ENCODE data around the gene GALNTL6. TPM values are rescaled to one million over a fixed set of nuclear protein-coding genes. Genes with fewer than 3 reads are reported as not detected.

The GALNTL6 gene
- polyA plus RNA-seq, 1 donor (not counting 4 experiments of a cell fraction or from before 2014, with no cell fraction given) = not detected

DNA sequence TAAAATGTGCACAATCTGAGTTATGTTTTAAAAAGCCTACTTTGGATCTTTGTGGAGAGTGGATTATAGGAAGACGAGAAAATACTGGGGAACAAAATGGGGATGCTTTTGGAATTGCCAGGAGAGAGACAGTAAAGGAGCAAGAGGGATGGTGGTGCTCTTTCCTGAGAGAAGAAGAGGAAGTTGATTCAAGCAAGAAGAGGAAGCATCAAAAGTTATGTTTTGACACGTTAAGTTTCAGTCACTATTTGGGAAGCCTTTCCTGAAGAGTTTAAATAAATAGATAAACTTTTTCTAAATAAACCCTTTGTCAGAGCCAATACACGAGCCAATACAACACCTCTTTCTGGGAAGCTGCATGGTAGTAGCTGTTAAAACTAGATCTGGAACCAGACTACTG is 394.1 kb downstream of the GALNTL6 start:
- Histone ChIP-seq H3K9me1 (ENCODE audit: control insufficient read depth, extremely low read depth, insufficient read depth, low read length) (no peaks in the 10 kb centered on the region), H3K4me2 (ENCODE audit: control insufficient read depth, extremely low read depth, insufficient read depth, low read depth, low read length) (no peak overlapping the region), H3K9ac (ENCODE audit: control insufficient read depth, extremely low read depth, insufficient read depth, low read length) (no peak overlapping the region), H3K79me2 (ENCODE audit: control insufficient read depth, insufficient read depth, low read length) (no peaks in the 10 kb centered on the region), H3K4me1 (ENCODE audit: control insufficient read depth, extremely low read depth, insufficient read depth, low read length) (no peaks in the 10 kb centered on the region), H2AFZ (ENCODE audit: control insufficient read depth, low read length) (no peak overlapping the region), H3K9me3 (ENCODE audit: control insufficient read depth, low read depth, low read length) (no peaks in the 10 kb centered on the region), H3K27me3 (ENCODE audit: control insufficient read depth, extremely low read depth, insufficient read depth, low read length) (no peaks in the 10 kb centered on the region), H3K36me3 (ENCODE audit: control insufficient read depth in 2 of 2, extremely low read depth in 1 of 2, insufficient read depth in 2 of 2, low read length in 2 of 2) (no peaks in the 10 kb centered on the region), H3K27ac (ENCODE audit: control insufficient read depth, insufficient read depth, low read length) (no peak overlapping the region), H3K4me3 (ENCODE audit: control insufficient read depth in 2 of 3, extremely low read depth in 1 of 3, insufficient read depth in 2 of 3, low read depth in 1 of 3, low read length in 3 of 3) (no peak overlapping the region), H4K20me1 (ENCODE audit: control insufficient read depth, extremely low read depth, insufficient read depth, low read length) (no peaks in the 10 kb centered on the region)
- no peak for TF ChIP-seq EZH2 (IDR thresholded peaks at IDR 0.05; ENCODE audit: low read length)
- TF ChIP-seq, protein P1, sequence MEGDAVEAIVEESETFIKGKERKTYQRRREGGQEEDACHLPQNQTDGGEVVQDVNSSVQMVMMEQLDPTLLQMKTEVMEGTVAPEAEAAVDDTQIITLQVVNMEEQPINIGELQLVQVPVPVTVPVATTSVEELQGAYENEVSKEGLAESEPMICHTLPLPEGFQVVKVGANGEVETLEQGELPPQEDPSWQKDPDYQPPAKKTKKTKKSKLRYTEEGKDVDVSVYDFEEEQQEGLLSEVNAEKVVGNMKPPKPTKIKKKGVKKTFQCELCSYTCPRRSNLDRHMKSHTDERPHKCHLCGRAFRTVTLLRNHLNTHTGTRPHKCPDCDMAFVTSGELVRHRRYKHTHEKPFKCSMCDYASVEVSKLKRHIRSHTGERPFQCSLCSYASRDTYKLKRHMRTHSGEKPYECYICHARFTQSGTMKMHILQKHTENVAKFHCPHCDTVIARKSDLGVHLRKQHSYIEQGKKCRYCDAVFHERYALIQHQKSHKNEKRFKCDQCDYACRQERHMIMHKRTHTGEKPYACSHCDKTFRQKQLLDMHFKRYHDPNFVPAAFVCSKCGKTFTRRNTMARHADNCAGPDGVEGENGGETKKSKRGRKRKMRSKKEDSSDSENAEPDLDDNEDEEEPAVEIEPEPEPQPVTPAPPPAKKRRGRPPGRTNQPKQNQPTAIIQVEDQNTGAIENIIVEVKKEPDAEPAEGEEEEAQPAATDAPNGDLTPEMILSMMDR (optimal IDR thresholded peaks at IDR 0.05 in 1 of 3, IDR thresholded peaks at IDR 0.05 in 1 of 3, conservative IDR thresholded peaks at IDR 0.05 in 1 of 3; ENCODE audit: extremely low read depth in 1 of 3, insufficient read depth in 2 of 3, low read length in 3 of 3) = no peak
- FAIRE-seq (no peak), DNase-seq (ENCODE audit: low read depth, low spot score) (no peak)
- dilution Hi-C loops (cut with MboI; ENCODE audit: extremely low pct_ligation_motif_present, low sequenced_read_pairs) = no loop called here

GRCh38 chr4:172207886-172208285 is 394.7 kb downstream of the GALNTL6 start:
- FAIRE-seq = no peak

More at GRCh38 chr4:172207886-172208285, 394.7 kb downstream of the GALNTL6 start:
- Histone ChIP-seq H3K9ac (ENCODE audit: control insufficient read depth, extremely low read depth, insufficient read depth, low read length) (no peak overlapping the region), H3K79me2 (ENCODE audit: control insufficient read depth, insufficient read depth, low read length) (no peaks in the 10 kb centered on the region), H3K27ac (ENCODE audit: control insufficient read depth, insufficient read depth, low read length) (no peak overlapping the region), H3K4me3 (ENCODE audit: control insufficient read depth in 2 of 3, extremely low read depth in 1 of 3, insufficient read depth in 2 of 3, low read depth in 1 of 3, low read length in 3 of 3) (no peak overlapping the region), H3K27me3 (ENCODE audit: control insufficient read depth, extremely low read depth, insufficient read depth, low read length) (no peaks in the 10 kb centered on the region), H4K20me1 (ENCODE audit: control insufficient read depth, extremely low read depth, insufficient read depth, low read length) (no peaks in the 10 kb centered on the region), H3K4me2 (ENCODE audit: control insufficient read depth, extremely low read depth, insufficient read depth, low read depth, low read length) (no peak overlapping the region), H3K36me3 (ENCODE audit: control insufficient read depth in 2 of 2, extremely low read depth in 1 of 2, insufficient read depth in 2 of 2, low read length in 2 of 2) (no peaks in the 10 kb centered on the region), H3K9me3 (ENCODE audit: control insufficient read depth, low read depth, low read length) (no peaks in the 10 kb centered on the region), H3K9me1 (ENCODE audit: control insufficient read depth, extremely low read depth, insufficient read depth, low read length) (no peaks in the 10 kb centered on the region), H2AFZ (ENCODE audit: control insufficient read depth, low read length) (no peak overlapping the region), H3K4me1 (ENCODE audit: control insufficient read depth, extremely low read depth, insufficient read depth, low read length) (no peaks in the 10 kb centered on the region)
- TF ChIP-seq EZH2 (IDR thresholded peaks at IDR 0.05; ENCODE audit: low read length) = no peak
- TF ChIP-seq, protein P1 (optimal IDR thresholded peaks at IDR 0.05 in 1 of 3, IDR thresholded peaks at IDR 0.05 in 1 of 3, conservative IDR thresholded peaks at IDR 0.05 in 1 of 3; ENCODE audit: extremely low read depth in 1 of 3, insufficient read depth in 2 of 3, low read length in 3 of 3) = no peak
- dilution Hi-C loops (cut with MboI; ENCODE audit: extremely low pct_ligation_motif_present, low sequenced_read_pairs) = no loop called here
- DNase-seq (ENCODE audit: low read depth, low spot score) = no peak

All from keratinocyte (primary cell).